ENCODE data around the gene FAM13A.

Gene FAM13A

GRCh38 chr4:88744609-88745008, 312.4 kb downstream of the FAM13A start:
- Histone ChIP-seq H3K27ac (ENCODE audit: low read depth, low read length) (no peak overlapping the region), H3K9ac (ENCODE audit: low read length) (no peak overlapping the region), H2AFZ (ENCODE audit: low read depth, low read length, severe bottlenecking) (no peak overlapping the region)

DNA sequence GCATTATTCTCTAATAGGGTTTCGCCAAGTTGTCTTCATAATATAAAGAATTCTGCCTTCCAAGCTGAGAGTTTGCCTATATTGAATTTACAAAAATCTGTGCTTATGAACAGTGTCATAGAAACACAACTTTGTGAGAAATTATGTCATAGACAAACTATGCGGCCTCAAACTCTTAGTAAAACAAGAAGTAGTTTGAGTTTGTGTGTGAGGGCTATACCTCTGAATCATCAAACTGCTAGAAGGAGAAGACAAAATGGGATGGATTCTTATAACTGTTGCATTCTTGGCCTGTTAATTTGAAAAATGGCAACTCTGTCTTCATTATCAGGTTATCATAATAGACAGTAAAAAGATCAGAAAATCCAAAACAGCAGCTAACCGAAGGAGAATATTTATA, 313.3 kb downstream of the FAM13A start:
- Histone ChIP-seq H3K27ac (ENCODE audit: low read depth, low read length) (no peak overlapping the region), H3K4me2 (ENCODE audit: low read depth, low read length, poor library complexity, severe bottlenecking) (no peak overlapping the region)

More at GRCh38 chr4:88744609-88745008, 312.4 kb downstream of the FAM13A start:
- no peak for TF ChIP-seq EZH2phosphoT487 (conservative IDR thresholded peaks at IDR 0.05; ENCODE audit: low read length)
- TF ChIP-seq, protein P1, sequence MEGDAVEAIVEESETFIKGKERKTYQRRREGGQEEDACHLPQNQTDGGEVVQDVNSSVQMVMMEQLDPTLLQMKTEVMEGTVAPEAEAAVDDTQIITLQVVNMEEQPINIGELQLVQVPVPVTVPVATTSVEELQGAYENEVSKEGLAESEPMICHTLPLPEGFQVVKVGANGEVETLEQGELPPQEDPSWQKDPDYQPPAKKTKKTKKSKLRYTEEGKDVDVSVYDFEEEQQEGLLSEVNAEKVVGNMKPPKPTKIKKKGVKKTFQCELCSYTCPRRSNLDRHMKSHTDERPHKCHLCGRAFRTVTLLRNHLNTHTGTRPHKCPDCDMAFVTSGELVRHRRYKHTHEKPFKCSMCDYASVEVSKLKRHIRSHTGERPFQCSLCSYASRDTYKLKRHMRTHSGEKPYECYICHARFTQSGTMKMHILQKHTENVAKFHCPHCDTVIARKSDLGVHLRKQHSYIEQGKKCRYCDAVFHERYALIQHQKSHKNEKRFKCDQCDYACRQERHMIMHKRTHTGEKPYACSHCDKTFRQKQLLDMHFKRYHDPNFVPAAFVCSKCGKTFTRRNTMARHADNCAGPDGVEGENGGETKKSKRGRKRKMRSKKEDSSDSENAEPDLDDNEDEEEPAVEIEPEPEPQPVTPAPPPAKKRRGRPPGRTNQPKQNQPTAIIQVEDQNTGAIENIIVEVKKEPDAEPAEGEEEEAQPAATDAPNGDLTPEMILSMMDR (IDR thresholded peaks at IDR 0.05; ENCODE audit: insufficient read depth, low read length, poor library complexity, severe bottlenecking), result no peak
- Histone ChIP-seq H3K9me2 (replicated peaks; ENCODE audit: insufficient read depth, low read length) (no peaks in the 10 kb centered on the region), H4K20me1 (ENCODE audit: low read depth, low read length) (no peaks in the 10 kb centered on the region), H3F3A (ENCODE audit: insufficient read depth) (no peaks in the 10 kb centered on the region), H3K27me3 (ENCODE audit: low read length) (no peaks in the 10 kb centered on the region), H3K79me2 (ENCODE audit: insufficient read depth, low read length) (no peaks in the 10 kb centered on the region), H3K4me2 (ENCODE audit: low read depth, low read length, poor library complexity, severe bottlenecking) (no peak overlapping the region), H3K4me3 (ENCODE audit: insufficient read depth, low read length, poor library complexity, severe bottlenecking) (no peak overlapping the region), H3K9me3 (ENCODE audit: insufficient read depth, low read length) (no peaks in the 10 kb centered on the region), H3K36me3 (ENCODE audit: low read length) (no peaks in the 10 kb centered on the region)

DNA sequence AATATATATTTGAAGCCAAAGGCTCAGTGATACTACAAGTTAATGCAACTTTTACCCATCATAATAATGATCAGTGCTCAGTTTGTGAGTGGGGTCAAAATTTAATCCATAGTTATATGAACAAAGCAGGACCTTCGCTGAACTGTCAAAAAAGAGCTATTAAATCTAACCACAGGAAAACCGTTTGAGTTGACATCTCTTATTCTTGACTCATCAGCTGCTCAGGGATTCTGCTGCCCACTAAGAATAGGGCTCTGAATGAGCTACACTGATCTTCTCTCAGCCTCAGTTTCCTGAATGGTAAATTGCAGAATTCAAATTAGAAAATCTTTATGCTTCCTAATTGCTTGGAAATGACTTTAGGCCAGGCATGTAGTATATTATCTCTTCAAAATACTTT, 314.4 kb downstream of the FAM13A start:
- H3K27me3 ChIP-seq (ENCODE audit: low read length), result no peaks in the 10 kb centered on the region
- no peaks in the 10 kb centered on the region for H3K79me2 ChIP-seq (ENCODE audit: insufficient read depth, low read length)
- H3K36me3 ChIP-seq (ENCODE audit: low read length), result no peaks in the 10 kb centered on the region
- H3K9me3 ChIP-seq (ENCODE audit: insufficient read depth, low read length), result no peaks in the 10 kb centered on the region
- H3K9ac ChIP-seq (ENCODE audit: low read length), result no peak overlapping the region
- TF ChIP-seq, protein P1 (IDR thresholded peaks at IDR 0.05; ENCODE audit: insufficient read depth, low read length, poor library complexity, severe bottlenecking), result no peak
- TF ChIP-seq EZH2phosphoT487 (conservative IDR thresholded peaks at IDR 0.05; ENCODE audit: low read length), result no peak
- no peak overlapping the region for H3K4me3 ChIP-seq (ENCODE audit: insufficient read depth, low read length, poor library complexity, severe bottlenecking)
- H3F3A ChIP-seq (ENCODE audit: insufficient read depth), result no peaks in the 10 kb centered on the region
- H3K4me2 ChIP-seq (ENCODE audit: low read depth, low read length, poor library complexity, severe bottlenecking), result no peak overlapping the region
- no peaks in the 10 kb centered on the region for H3K9me2 ChIP-seq (replicated peaks; ENCODE audit: insufficient read depth, low read length)
- no peak overlapping the region for H3K27ac ChIP-seq (ENCODE audit: low read depth, low read length)
- H4K20me1 ChIP-seq (ENCODE audit: low read depth, low read length), result no peaks in the 10 kb centered on the region
- H2AFZ ChIP-seq (ENCODE audit: low read depth, low read length, severe bottlenecking), result no peak overlapping the region

More for the DNA sequence above, 313.3 kb downstream of the FAM13A start:
- Histone ChIP-seq H3K36me3 (ENCODE audit: low read length) (no peaks in the 10 kb centered on the region), H4K20me1 (ENCODE audit: low read depth, low read length) (no peaks in the 10 kb centered on the region), H3K9me3 (ENCODE audit: insufficient read depth, low read length) (no peaks in the 10 kb centered on the region), H3K79me2 (ENCODE audit: insufficient read depth, low read length) (no peaks in the 10 kb centered on the region), H2AFZ (ENCODE audit: low read depth, low read length, severe bottlenecking) (no peak overlapping the region), H3K4me3 (ENCODE audit: insufficient read depth, low read length, poor library complexity, severe bottlenecking) (no peak overlapping the region), H3K27me3 (ENCODE audit: low read length) (no peaks in the 10 kb centered on the region), H3F3A (ENCODE audit: insufficient read depth) (no peaks in the 10 kb centered on the region), H3K9me2 (replicated peaks; ENCODE audit: insufficient read depth, low read length) (no peaks in the 10 kb centered on the region), H3K9ac (ENCODE audit: low read length) (no peak overlapping the region)
- TF ChIP-seq, protein P1 (IDR thresholded peaks at IDR 0.05; ENCODE audit: insufficient read depth, low read length, poor library complexity, severe bottlenecking), result no peak
- TF ChIP-seq EZH2phosphoT487 (conservative IDR thresholded peaks at IDR 0.05; ENCODE audit: low read length), result no peak
